SU-DHL-6 (cell line): ENCODE data around the gene ASAP2.

Source experiments
- H2AFZ ChIP-seq: fragments of 200-600 bp; sonication (generic); 2 replicates; pipeline ENCODE4 v1.6.1; 2014; ENCODE audit warnings: low read depth, mild to moderate bottlenecking, moderate library complexity, mixed read lengths, antibody characterized with exemption, low read length; ENCODE audit not compliant: severe bottlenecking
- H3F3A ChIP-seq: fragments of 200-600 bp; shearing (Covaris generic); 2 replicates; pipeline ENCODE4 v1.6.0; 2016; ENCODE audit warnings: antibody characterized with exemption, mild to moderate bottlenecking; ENCODE audit not compliant: insufficient read depth
- H3K27ac ChIP-seq: fragments of 200-600 bp; sonication (generic); 2 replicates; pipeline ENCODE4 v1.5.1; 2016; ENCODE audit warnings: low read depth, mild to moderate bottlenecking, low read length, moderate library complexity, mixed read lengths
- H3K27me3 ChIP-seq: fragments of 200-600 bp; sonication (generic), shearing (Covaris generic); 2 replicates; pipeline ENCODE4 v1.6.0; 2014; ENCODE audit warnings: mild to moderate bottlenecking, low read length
- H3K36me3 ChIP-seq: fragments of 200-600 bp; sonication (generic); 2 replicates; pipeline ENCODE4 v1.6.1; 2014; ENCODE audit warnings: mild to moderate bottlenecking, low read length, mixed read lengths
- H3K4me2 ChIP-seq: fragments of 300-600, 200-600 bp; shearing (Covaris generic), sonication (generic); 2 replicates; pipeline ENCODE4 v1.6.0; 2014; ENCODE audit warnings: low read length, low read depth, mild to moderate bottlenecking; ENCODE audit not compliant: poor library complexity, severe bottlenecking
- H3K4me3 ChIP-seq: fragments of 200-600 bp; sonication (generic); 2 replicates; pipeline ENCODE4 v1.5.1; 2014; ENCODE audit warnings: antibody characterized with exemption, low read length, mild to moderate bottlenecking, mixed read lengths; ENCODE audit not compliant: insufficient read depth, poor library complexity, severe bottlenecking
- H3K79me2 ChIP-seq: fragments of 200-600 bp; sonication (generic); 2 replicates; pipeline ENCODE4 v1.6.1; 2014; ENCODE audit warnings: mild to moderate bottlenecking, low read length, moderate library complexity; ENCODE audit not compliant: insufficient read depth
- H3K9ac ChIP-seq: fragments of 200-600 bp; sonication (generic); 2 replicates; pipeline ENCODE4 v1.7.0; 2014; ENCODE audit warnings: mild to moderate bottlenecking, low read length
- H3K9me2 ChIP-seq: fragments of 200-600 bp; sonication (generic); replicated peaks from 2 replicates; pipeline ENCODE4 v1.6.1; 2014; ENCODE audit warnings: low read length; ENCODE audit not compliant: insufficient read depth
- H3K9me3 ChIP-seq: fragments of 200-600 bp; sonication (generic); 2 replicates; pipeline ENCODE4 v1.6.1; 2014; ENCODE audit warnings: low read length, mixed read lengths; ENCODE audit not compliant: insufficient read depth
- H4K20me1 ChIP-seq: fragments of 200-600 bp; sonication (generic); 2 replicates; pipeline ENCODE4 v1.6.1; 2014; ENCODE audit warnings: low read depth, mild to moderate bottlenecking, antibody characterized with exemption, low read length, moderate library complexity, mixed read lengths
- EZH2phosphoT487 ChIP-seq: fragments of 200-600 bp; sonication (generic), shearing (Covaris generic); conservative IDR thresholded peaks from 2 replicates; pipeline ENCODE4 v1.6.1; 2018; ENCODE audit warnings: mild to moderate bottlenecking, antibody characterized with exemption, low read length, moderate library complexity, mixed read lengths
- TF ChIP-seq, protein P1 (sequence below): fragments of 200-600 bp; sonication (generic); IDR thresholded peaks from one replicate; pipeline ENCODE4 v1.5.1; 2017; ENCODE audit warnings: antibody characterized with exemption, mild to moderate bottlenecking, low read length, moderate library complexity; ENCODE audit not compliant: insufficient read depth, poor library complexity, severe bottlenecking

Gene ASAP2

DNA sequence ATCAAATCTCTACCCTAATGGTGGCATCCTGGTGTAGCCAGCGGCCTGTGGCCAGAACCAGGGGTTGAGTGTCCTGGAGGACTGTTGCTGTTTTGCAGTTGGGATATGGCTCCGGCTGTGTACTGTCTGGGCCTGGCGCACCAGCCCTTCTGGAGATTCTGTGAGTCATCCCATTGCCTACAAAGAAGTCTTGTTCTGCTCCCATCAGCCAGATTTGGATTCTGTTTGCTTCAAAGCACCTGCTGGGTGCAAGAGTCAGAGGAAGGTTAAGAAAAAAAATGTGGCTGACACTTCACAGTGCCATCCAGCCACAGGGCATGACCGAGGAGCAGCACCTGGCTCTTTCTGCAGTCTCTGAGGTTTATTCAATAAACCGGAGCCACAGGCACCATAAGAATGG, 41.0 kb upstream of the ASAP2 start:
- H3K9me2 ChIP-seq = no peaks in the 10 kb centered on the region
- H3K79me2 ChIP-seq = no peaks in the 10 kb centered on the region
- no peak overlapping the region for H3K4me2 ChIP-seq
- no peaks in the 10 kb centered on the region for H4K20me1 ChIP-seq
- no peaks in the 10 kb centered on the region for H3F3A ChIP-seq
- no peak overlapping the region for H2AFZ ChIP-seq
- no peak overlapping the region for H3K27ac ChIP-seq
- no peaks in the 10 kb centered on the region for H3K27me3 ChIP-seq
- no peak overlapping the region for H3K4me3 ChIP-seq
- no peak overlapping the region for H3K9ac ChIP-seq
- no peaks in the 10 kb centered on the region for H3K36me3 ChIP-seq
- TF ChIP-seq, protein P1, sequence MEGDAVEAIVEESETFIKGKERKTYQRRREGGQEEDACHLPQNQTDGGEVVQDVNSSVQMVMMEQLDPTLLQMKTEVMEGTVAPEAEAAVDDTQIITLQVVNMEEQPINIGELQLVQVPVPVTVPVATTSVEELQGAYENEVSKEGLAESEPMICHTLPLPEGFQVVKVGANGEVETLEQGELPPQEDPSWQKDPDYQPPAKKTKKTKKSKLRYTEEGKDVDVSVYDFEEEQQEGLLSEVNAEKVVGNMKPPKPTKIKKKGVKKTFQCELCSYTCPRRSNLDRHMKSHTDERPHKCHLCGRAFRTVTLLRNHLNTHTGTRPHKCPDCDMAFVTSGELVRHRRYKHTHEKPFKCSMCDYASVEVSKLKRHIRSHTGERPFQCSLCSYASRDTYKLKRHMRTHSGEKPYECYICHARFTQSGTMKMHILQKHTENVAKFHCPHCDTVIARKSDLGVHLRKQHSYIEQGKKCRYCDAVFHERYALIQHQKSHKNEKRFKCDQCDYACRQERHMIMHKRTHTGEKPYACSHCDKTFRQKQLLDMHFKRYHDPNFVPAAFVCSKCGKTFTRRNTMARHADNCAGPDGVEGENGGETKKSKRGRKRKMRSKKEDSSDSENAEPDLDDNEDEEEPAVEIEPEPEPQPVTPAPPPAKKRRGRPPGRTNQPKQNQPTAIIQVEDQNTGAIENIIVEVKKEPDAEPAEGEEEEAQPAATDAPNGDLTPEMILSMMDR = no peak
- no peak for TF ChIP-seq EZH2phosphoT487
- no peaks in the 10 kb centered on the region for H3K9me3 ChIP-seq

DNA sequence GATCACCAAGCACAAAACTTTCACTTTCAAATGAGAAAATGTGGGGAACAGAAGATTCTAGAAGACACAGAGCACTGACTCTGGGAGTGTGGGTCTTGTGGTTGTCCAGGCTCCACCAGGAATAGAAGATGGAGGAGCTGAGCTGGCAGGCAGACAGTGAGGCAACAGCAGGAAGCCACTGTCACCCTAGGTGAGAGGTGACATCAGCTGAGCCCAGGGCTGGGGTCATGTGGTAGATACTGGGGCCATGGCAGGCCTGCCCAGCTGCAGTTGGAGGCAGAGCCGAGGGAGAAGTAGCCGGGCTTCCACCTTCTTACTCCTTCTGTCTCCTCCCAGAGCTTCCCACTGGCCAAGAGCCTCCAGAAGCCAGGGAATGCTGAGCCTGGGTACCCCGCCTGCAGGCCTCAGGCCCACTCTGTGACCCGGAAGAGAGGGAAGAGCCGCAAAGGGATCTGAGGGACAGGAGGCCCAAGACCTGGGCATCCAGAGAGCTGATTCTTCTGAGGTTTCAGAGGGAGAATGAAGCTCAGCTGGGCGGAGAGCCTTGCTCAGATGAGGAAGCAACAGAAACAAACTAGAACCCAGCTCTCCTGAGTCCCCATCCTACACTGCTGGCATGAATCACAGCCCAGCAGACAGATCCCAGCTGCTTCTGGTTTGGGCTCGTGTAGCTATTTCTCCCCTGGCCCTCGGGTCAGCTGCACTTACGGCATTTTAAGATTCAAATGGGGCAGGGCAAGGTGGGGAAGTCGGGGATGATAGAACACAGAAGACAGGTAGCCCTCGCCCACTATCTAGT, 39.8 kb upstream of the ASAP2 start:
- Histone ChIP-seq H3K36me3 (no peaks in the 10 kb centered on the region), H3K9ac (no peak overlapping the region), H3F3A (no peaks in the 10 kb centered on the region), H4K20me1 (no peaks in the 10 kb centered on the region), H3K4me3 (no peak overlapping the region), H3K9me2 (no peaks in the 10 kb centered on the region), H3K79me2 (no peaks in the 10 kb centered on the region), H3K27ac (no peak overlapping the region), H3K4me2 (no peak overlapping the region), H2AFZ (no peak overlapping the region), H3K27me3 (no peaks in the 10 kb centered on the region), H3K9me3 (no peaks in the 10 kb centered on the region)
- TF ChIP-seq, protein P1 = no peak
- no peak for TF ChIP-seq EZH2phosphoT487

GRCh38 chr2:9167718-9168657, 38.6 kb upstream of the ASAP2 start:
- Histone ChIP-seq H3K9me3 (no peaks in the 10 kb centered on the region), H3K27me3 (no peaks in the 10 kb centered on the region), H3K27ac (no peak overlapping the region), H3K9me2 (no peaks in the 10 kb centered on the region), H3K4me2 (no peak overlapping the region), H3K79me2 (no peaks in the 10 kb centered on the region), H2AFZ (no peak overlapping the region), H3F3A (no peaks in the 10 kb centered on the region), H3K36me3 (no peaks in the 10 kb centered on the region), H3K9ac (no peak overlapping the region), H4K20me1 (no peaks in the 10 kb centered on the region), H3K4me3 (no peak overlapping the region)
- TF ChIP-seq EZH2phosphoT487 = no peak
- TF ChIP-seq, protein P1 = no peak
